ENCODE measurements around the gene PPA2. TPM values are rescaled to one million over a fixed set of nuclear protein-coding genes. Genes with fewer than 3 reads are reported as not detected.

Gene PPA2
- polyA plus RNA-seq, 1 donor from 2014 or later, result 151 TPM

GRCh38 chr4:105417624-105418023 lies 56.2 kb downstream of the PPA2 start:
- Histone ChIP-seq H3F3A (ENCODE audit: insufficient read depth, low read length, poor library complexity, severe bottlenecking) (no peaks in the 10 kb centered on the region), H3K9me2 (ENCODE audit: insufficient read depth, low read length) (no peaks in the 10 kb centered on the region), H2AFZ (ENCODE audit: low read depth, low read length) (no peak overlapping the region), H3K79me2 (replicated peaks; ENCODE audit: insufficient read depth, low read length) (no peaks in the 10 kb centered on the region), H3K9me3 (ENCODE audit: low read length) (no peaks in the 10 kb centered on the region), H3K9ac (ENCODE audit: low read length) (no peak overlapping the region), H3K36me3 (ENCODE audit: insufficient read depth, low read length) (no peaks in the 10 kb centered on the region), H3K27me3 (ENCODE audit: insufficient read depth, low read depth, low read length) (no peaks in the 10 kb centered on the region), H3K4me2 (ENCODE audit: low read length) (no peak overlapping the region), H3K27ac (ENCODE audit: low read length) (no peak overlapping the region), H4K20me1 (ENCODE audit: insufficient read depth) (no peaks in the 10 kb centered on the region), H3K4me3 (ENCODE audit: low read length) (no peak overlapping the region)
- TF ChIP-seq EZH2 (IDR thresholded peaks at IDR 0.05; ENCODE audit: borderline replicate concordance, insufficient read depth, low read length, poor library complexity, severe bottlenecking) (no peak), SMC3 (conservative IDR thresholded peaks at IDR 0.05; ENCODE audit: poor library complexity) (no peak), MXI1 (conservative IDR thresholded peaks at IDR 0.05; ENCODE audit: poor library complexity, severe bottlenecking) (no peak), RAD21 (conservative IDR thresholded peaks at IDR 0.05) (no peak), POLR2AphosphoS5 (IDR thresholded peaks at IDR 0.05) (no peak), EP300 (conservative IDR thresholded peaks at IDR 0.05; ENCODE audit: poor library complexity, severe bottlenecking) (no peak), TAF1 (IDR thresholded peaks at IDR 0.05; ENCODE audit: low read depth) (no peak)
- TF ChIP-seq, protein P1, sequence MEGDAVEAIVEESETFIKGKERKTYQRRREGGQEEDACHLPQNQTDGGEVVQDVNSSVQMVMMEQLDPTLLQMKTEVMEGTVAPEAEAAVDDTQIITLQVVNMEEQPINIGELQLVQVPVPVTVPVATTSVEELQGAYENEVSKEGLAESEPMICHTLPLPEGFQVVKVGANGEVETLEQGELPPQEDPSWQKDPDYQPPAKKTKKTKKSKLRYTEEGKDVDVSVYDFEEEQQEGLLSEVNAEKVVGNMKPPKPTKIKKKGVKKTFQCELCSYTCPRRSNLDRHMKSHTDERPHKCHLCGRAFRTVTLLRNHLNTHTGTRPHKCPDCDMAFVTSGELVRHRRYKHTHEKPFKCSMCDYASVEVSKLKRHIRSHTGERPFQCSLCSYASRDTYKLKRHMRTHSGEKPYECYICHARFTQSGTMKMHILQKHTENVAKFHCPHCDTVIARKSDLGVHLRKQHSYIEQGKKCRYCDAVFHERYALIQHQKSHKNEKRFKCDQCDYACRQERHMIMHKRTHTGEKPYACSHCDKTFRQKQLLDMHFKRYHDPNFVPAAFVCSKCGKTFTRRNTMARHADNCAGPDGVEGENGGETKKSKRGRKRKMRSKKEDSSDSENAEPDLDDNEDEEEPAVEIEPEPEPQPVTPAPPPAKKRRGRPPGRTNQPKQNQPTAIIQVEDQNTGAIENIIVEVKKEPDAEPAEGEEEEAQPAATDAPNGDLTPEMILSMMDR (IDR thresholded peaks at IDR 0.05; ENCODE audit: poor library complexity, severe bottlenecking), result no peak
- TF ChIP-seq, protein P2, sequence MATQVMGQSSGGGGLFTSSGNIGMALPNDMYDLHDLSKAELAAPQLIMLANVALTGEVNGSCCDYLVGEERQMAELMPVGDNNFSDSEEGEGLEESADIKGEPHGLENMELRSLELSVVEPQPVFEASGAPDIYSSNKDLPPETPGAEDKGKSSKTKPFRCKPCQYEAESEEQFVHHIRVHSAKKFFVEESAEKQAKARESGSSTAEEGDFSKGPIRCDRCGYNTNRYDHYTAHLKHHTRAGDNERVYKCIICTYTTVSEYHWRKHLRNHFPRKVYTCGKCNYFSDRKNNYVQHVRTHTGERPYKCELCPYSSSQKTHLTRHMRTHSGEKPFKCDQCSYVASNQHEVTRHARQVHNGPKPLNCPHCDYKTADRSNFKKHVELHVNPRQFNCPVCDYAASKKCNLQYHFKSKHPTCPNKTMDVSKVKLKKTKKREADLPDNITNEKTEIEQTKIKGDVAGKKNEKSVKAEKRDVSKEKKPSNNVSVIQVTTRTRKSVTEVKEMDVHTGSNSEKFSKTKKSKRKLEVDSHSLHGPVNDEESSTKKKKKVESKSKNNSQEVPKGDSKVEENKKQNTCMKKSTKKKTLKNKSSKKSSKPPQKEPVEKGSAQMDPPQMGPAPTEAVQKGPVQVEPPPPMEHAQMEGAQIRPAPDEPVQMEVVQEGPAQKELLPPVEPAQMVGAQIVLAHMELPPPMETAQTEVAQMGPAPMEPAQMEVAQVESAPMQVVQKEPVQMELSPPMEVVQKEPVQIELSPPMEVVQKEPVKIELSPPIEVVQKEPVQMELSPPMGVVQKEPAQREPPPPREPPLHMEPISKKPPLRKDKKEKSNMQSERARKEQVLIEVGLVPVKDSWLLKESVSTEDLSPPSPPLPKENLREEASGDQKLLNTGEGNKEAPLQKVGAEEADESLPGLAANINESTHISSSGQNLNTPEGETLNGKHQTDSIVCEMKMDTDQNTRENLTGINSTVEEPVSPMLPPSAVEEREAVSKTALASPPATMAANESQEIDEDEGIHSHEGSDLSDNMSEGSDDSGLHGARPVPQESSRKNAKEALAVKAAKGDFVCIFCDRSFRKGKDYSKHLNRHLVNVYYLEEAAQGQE (IDR thresholded peaks at IDR 0.05; ENCODE audit: borderline replicate concordance), result no peak

DNA sequence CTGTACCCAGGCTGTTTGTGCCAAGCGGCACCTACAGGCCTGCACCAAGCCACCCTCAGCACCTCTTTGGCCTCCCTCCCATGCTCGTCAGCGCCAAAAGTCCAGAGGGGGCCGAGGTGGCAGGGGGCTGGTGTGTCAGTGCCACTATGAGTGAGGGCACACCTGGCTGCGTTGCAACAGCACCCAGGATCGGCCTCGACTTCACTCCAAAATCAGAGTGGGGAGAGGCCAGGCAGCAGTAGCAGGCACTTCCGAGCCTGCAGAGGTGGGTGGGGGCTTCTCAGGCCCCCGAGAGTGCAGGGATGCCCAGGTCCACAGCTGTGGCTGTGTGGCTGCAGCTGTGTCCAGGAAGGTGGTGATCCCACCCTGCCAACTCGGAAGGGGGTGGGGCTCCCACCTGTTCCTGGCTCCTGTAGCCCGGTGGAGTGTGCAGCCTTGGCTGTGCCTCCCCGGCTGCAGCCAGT lies 58.5 kb downstream of the PPA2 start:
- no peak for TF ChIP-seq TAF1 (IDR thresholded peaks at IDR 0.05; ENCODE audit: low read depth)
- no peak for TF ChIP-seq SMC3 (conservative IDR thresholded peaks at IDR 0.05; ENCODE audit: poor library complexity)
- TF ChIP-seq EZH2 (IDR thresholded peaks at IDR 0.05; ENCODE audit: borderline replicate concordance, insufficient read depth, low read length, poor library complexity, severe bottlenecking), result no peak
- no peak for TF ChIP-seq MXI1 (conservative IDR thresholded peaks at IDR 0.05; ENCODE audit: poor library complexity, severe bottlenecking)
- TF ChIP-seq POLR2AphosphoS5 (IDR thresholded peaks at IDR 0.05), result no peak
- no peak for TF ChIP-seq EP300 (conservative IDR thresholded peaks at IDR 0.05; ENCODE audit: poor library complexity, severe bottlenecking)
- no peak for TF ChIP-seq RAD21 (conservative IDR thresholded peaks at IDR 0.05)
- TF ChIP-seq, protein P2 (IDR thresholded peaks at IDR 0.05; ENCODE audit: borderline replicate concordance), result no peak
- TF ChIP-seq, protein P1 (IDR thresholded peaks at IDR 0.05; ENCODE audit: poor library complexity, severe bottlenecking), result no peak
- H3K79me2 ChIP-seq (replicated peaks; ENCODE audit: insufficient read depth, low read length), result no peaks in the 10 kb centered on the region
- no peak overlapping the region for H3K9ac ChIP-seq (ENCODE audit: low read length)
- no peaks in the 10 kb centered on the region for H4K20me1 ChIP-seq (ENCODE audit: insufficient read depth)
- H3F3A ChIP-seq (ENCODE audit: insufficient read depth, low read length, poor library complexity, severe bottlenecking), result no peaks in the 10 kb centered on the region
- H3K9me3 ChIP-seq (ENCODE audit: low read length), result no peaks in the 10 kb centered on the region
- H3K4me3 ChIP-seq (ENCODE audit: low read length), result no peak overlapping the region
- no peak overlapping the region for H2AFZ ChIP-seq (ENCODE audit: low read depth, low read length)
- no peaks in the 10 kb centered on the region for H3K27me3 ChIP-seq (ENCODE audit: insufficient read depth, low read depth, low read length)
- no peaks in the 10 kb centered on the region for H3K9me2 ChIP-seq (ENCODE audit: insufficient read depth, low read length)
- H3K4me2 ChIP-seq (ENCODE audit: low read length), result no peak overlapping the region
- no peaks in the 10 kb centered on the region for H3K36me3 ChIP-seq (ENCODE audit: insufficient read depth, low read length)
- no peak overlapping the region for H3K27ac ChIP-seq (ENCODE audit: low read length)

All from neural cell (in vitro differentiated cells).